ACC112 (cell line): ENCODE measurements around the gene CST4.
"Not testable (repeated sequence)": the region's sequence is repeated elsewhere in the genome, so short reads cannot be mapped to it uniquely, and the experiment has no call there.

Source experiments
- H2AFZ ChIP-seq: fragments of 200-600 bp; sonication (generic); one replicate; pipeline ENCODE4 v1.6.0; 2017; ENCODE audit warnings: antibody characterized with exemption, low read length; ENCODE audit not compliant: unreplicated experiment
- H3K27ac ChIP-seq: fragments of 200-600 bp; sonication (generic); 2 replicates; pipeline ENCODE4 v1.5.1; 2014; ENCODE audit warnings: low read depth, mild to moderate bottlenecking, antibody characterized with exemption, low read length, moderate library complexity
- H3K27me3 ChIP-seq: fragments of 200-600 bp; sonication (generic); 2 replicates; pipeline ENCODE4 v1.6.1; 2014; ENCODE audit warnings: mild to moderate bottlenecking, antibody characterized with exemption, low read length, moderate library complexity, mixed read lengths; ENCODE audit not compliant: insufficient read depth
- H3K36me3 ChIP-seq: fragments of 200-600 bp; sonication (generic); 2 replicates; pipeline ENCODE4 v1.6.1; 2016; ENCODE audit warnings: mild to moderate bottlenecking, antibody characterized with exemption, low read length, moderate library complexity, mixed read lengths; ENCODE audit not compliant: insufficient read depth
- H3K4me1 ChIP-seq: fragments of 200-600 bp; sonication (generic); one replicate; pipeline ENCODE4 v1.6.1; 2016; ENCODE audit warnings: low read length, mixed read lengths; ENCODE audit not compliant: insufficient read depth, unreplicated experiment, control insufficient read depth
- H3K4me3 ChIP-seq: fragments of 200-600 bp; sonication (generic); 2 replicates; pipeline ENCODE4 v1.5.1; 2014; ENCODE audit warnings: mild to moderate bottlenecking, low read depth, low read length
- H3K79me2 ChIP-seq: fragments of 200-600 bp; sonication (generic); one replicate; pipeline ENCODE4 v1.6.0; 2016; ENCODE audit warnings: low read length; ENCODE audit not compliant: control insufficient read depth, unreplicated experiment, insufficient read depth

The CST4 gene

GRCh38 chr20:23661002-23661429 lies 27.8 kb downstream of the CST4 start:
- H3K4me3 ChIP-seq, result no peak overlapping the region
- no peaks in the 10 kb centered on the region for H3K36me3 ChIP-seq
- H3K4me1 ChIP-seq, result peaks cover 15% of the 10 kb centered on the region
- no peaks in the 10 kb centered on the region for H3K79me2 ChIP-seq
- H3K27ac ChIP-seq, result no peak overlapping the region
- H2AFZ ChIP-seq, result no peak overlapping the region
- H3K27me3 ChIP-seq, result no peaks in the 10 kb centered on the region

- no peaks in the 10 kb centered on the region for H3K79me2 ChIP-seq
- H2AFZ ChIP-seq, result peak overlapping the region; percentile 53
- peaks cover 15% of the 10 kb centered on the region for H3K4me1 ChIP-seq
These were observed 28.6 kb downstream of the CST4 start for GRCh38 chr20:23659989-23660837.

GRCh38 chr20:23659610-23659988 lies 29.2 kb downstream of the CST4 start:
- H3K36me3 ChIP-seq, H3K27me3 ChIP-seq, H3K79me2 ChIP-seq, H3K4me3 ChIP-seq, H2AFZ ChIP-seq, H3K27ac ChIP-seq: not testable (repeated sequence)
- peaks cover 15% of the 10 kb centered on the region for H3K4me1 ChIP-seq

More at GRCh38 chr20:23659989-23660837, 28.6 kb downstream of the CST4 start:
- no peaks in the 10 kb centered on the region for H3K36me3 ChIP-seq
- no peaks in the 10 kb centered on the region for H3K27me3 ChIP-seq
- H3K4me3 ChIP-seq, result no peak overlapping the region
- no peak overlapping the region for H3K27ac ChIP-seq

GRCh38 chr20:23658989-23659609 lies 29.7 kb downstream of the CST4 start:
- no peaks in the 10 kb centered on the region for H3K27me3 ChIP-seq
- no peaks in the 10 kb centered on the region for H3K79me2 ChIP-seq
- H3K4me1 ChIP-seq, result peaks cover 15% of the 10 kb centered on the region
- H3K36me3 ChIP-seq, result no peaks in the 10 kb centered on the region
- no peak overlapping the region for H2AFZ ChIP-seq
- no peak overlapping the region for H3K27ac ChIP-seq
- H3K4me3 ChIP-seq, result no peak overlapping the region

- Histone ChIP-seq H3K4me1 (peaks cover 15% of the 10 kb centered on the region), H3K79me2 (no peaks in the 10 kb centered on the region), H3K36me3 (no peaks in the 10 kb centered on the region), H2AFZ (no peak overlapping the region), H3K4me3 (no peak overlapping the region), H3K27ac (no peak overlapping the region), H3K27me3 (no peaks in the 10 kb centered on the region)
These were observed 30.5 kb downstream of the CST4 start for GRCh38 chr20:23658336-23658735.

- Histone ChIP-seq H3K4me1 (peaks cover 15% of the 10 kb centered on the region), H3K79me2 (no peaks in the 10 kb centered on the region), H3K27ac (no peak overlapping the region), H2AFZ (no peak overlapping the region), H3K27me3 (no peaks in the 10 kb centered on the region), H3K36me3 (no peaks in the 10 kb centered on the region), H3K4me3 (no peak overlapping the region)
These were observed 31.6 kb downstream of the CST4 start for GRCh38 chr20:23657202-23657601.

GRCh38 chr20:23656372-23656771 lies 32.5 kb downstream of the CST4 start:
- Histone ChIP-seq H3K36me3 (no peaks in the 10 kb centered on the region), H3K4me3 (no peak overlapping the region), H3K27me3 (no peaks in the 10 kb centered on the region), H3K27ac (no peak overlapping the region), H2AFZ (no peak overlapping the region), H3K79me2 (no peaks in the 10 kb centered on the region), H3K4me1 (peaks cover 15% of the 10 kb centered on the region)

GRCh38 chr20:23655491-23656211 lies 33.2 kb downstream of the CST4 start:
- Histone ChIP-seq H3K4me3 (no peak overlapping the region), H3K79me2 (no peaks in the 10 kb centered on the region), H3K4me1 (peaks cover 14% of the 10 kb centered on the region), H3K27ac (no peak overlapping the region), H3K27me3 (no peaks in the 10 kb centered on the region), H3K36me3 (no peaks in the 10 kb centered on the region), H2AFZ (no peak overlapping the region)

GRCh38 chr20:23654717-23655116 lies 34.1 kb downstream of the CST4 start:
- no peak overlapping the region for H2AFZ ChIP-seq
- peaks cover 5% of the 10 kb centered on the region for H3K4me1 ChIP-seq
- H3K27me3 ChIP-seq, result no peaks in the 10 kb centered on the region
- no peaks in the 10 kb centered on the region for H3K79me2 ChIP-seq
- no peak overlapping the region for H3K4me3 ChIP-seq
- no peaks in the 10 kb centered on the region for H3K36me3 ChIP-seq
- no peak overlapping the region for H3K27ac ChIP-seq

- no peaks in the 10 kb centered on the region for H3K36me3 ChIP-seq
- peaks cover 5% of the 10 kb centered on the region for H3K4me1 ChIP-seq
- H3K79me2 ChIP-seq, result no peaks in the 10 kb centered on the region
- no peaks in the 10 kb centered on the region for H3K27me3 ChIP-seq
- H3K27ac ChIP-seq, result no peak overlapping the region
- no peak overlapping the region for H2AFZ ChIP-seq
- no peak overlapping the region for H3K4me3 ChIP-seq
These were observed 34.8 kb downstream of the CST4 start for GRCh38 chr20:23654000-23654399.
